Activated naive CD8-positive, alpha-beta T cell treated with anti-CD3 and anti-CD28 coated beads, Interleukin-2, amount 50 U/mL, for 24 hours (primary cell): ENCODE data around the gene SH3TC2.

ENCODE experiments used
- ATAC-seq: fragments of 150-1000 bp; cut with Tn5 transposase; one replicate; pipeline ENCODE4 v1.10.0; 2021
- DNase-seq: peaks from one replicate; pipeline ENCODE4 v3.0.0; 2021
- H3K27ac Mint-ChIP-seq: one replicate; pipeline ENCODE4 v1.8.0; 2021; ENCODE audit warnings: mild to moderate bottlenecking, mixed read lengths
- H3K27me3 Mint-ChIP-seq: one replicate; pipeline ENCODE4 v1.8.0; 2021; ENCODE audit warnings: mixed read lengths
- H3K36me3 Mint-ChIP-seq: one replicate; pipeline ENCODE4 v1.8.0; 2021; ENCODE audit warnings: low read depth, mixed read lengths
- H3K4me1 Mint-ChIP-seq: one replicate; pipeline ENCODE4 v1.8.0; 2021; ENCODE audit warnings: mixed read lengths
- H3K4me3 Mint-ChIP-seq: one replicate; pipeline ENCODE4 v1.8.0; 2021; ENCODE audit warnings: mild to moderate bottlenecking, moderate library complexity, mixed read lengths
- H3K9me3 Mint-ChIP-seq: one replicate; pipeline ENCODE4 v1.8.0; 2021; ENCODE audit warnings: mixed read lengths

SH3TC2 gene

DNA sequence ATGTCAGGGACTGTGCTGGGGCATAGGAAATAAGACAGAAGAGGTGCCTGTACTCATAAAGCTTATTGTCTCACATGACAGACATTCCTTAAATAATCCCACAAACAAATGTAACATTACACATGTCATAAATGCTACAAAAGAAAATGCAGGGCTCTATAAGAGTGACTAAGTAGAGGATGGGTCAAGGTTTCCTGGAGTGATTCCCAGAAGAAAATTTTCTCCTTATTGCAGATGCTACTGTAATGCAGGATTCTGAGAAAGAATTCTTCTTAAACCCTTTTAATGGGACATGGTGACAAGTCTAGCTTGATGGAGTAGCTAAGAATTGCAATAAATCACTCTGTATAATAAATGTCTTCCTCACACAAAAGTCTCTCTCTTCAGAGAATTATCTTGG is 55.7 kb downstream of the SH3TC2 start:
- no peaks in the 10 kb centered on the region for H3K36me3 Mint-ChIP-seq
- H3K4me3 Mint-ChIP-seq, result no peak overlapping the region
- no peak overlapping the region for H3K27ac Mint-ChIP-seq
- peaks cover 6% of the 10 kb centered on the region for H3K27me3 Mint-ChIP-seq
- H3K4me1 Mint-ChIP-seq, result no peaks in the 10 kb centered on the region
- H3K9me3 Mint-ChIP-seq, result no peaks in the 10 kb centered on the region
- ATAC-seq (no peak), DNase-seq (no peak)

GRCh38 chr5:149006426-149006825 is 56.4 kb downstream of the SH3TC2 start:
- peaks cover 12% of the 10 kb centered on the region for H3K27me3 Mint-ChIP-seq
- no peaks in the 10 kb centered on the region for H3K9me3 Mint-ChIP-seq
- no peak for DNase-seq
- no peaks in the 10 kb centered on the region for H3K36me3 Mint-ChIP-seq
- no peak overlapping the region for H3K27ac Mint-ChIP-seq
- no peaks in the 10 kb centered on the region for H3K4me1 Mint-ChIP-seq
- ATAC-seq, result no peak
- no peak overlapping the region for H3K4me3 Mint-ChIP-seq

- H3K4me1 Mint-ChIP-seq, result no peaks in the 10 kb centered on the region
- H3K9me3 Mint-ChIP-seq, result no peaks in the 10 kb centered on the region
- no peak overlapping the region for H3K4me3 Mint-ChIP-seq
- DNase-seq, result no peak
- ATAC-seq, result no peak
- no peaks in the 10 kb centered on the region for H3K36me3 Mint-ChIP-seq
- H3K27ac Mint-ChIP-seq, result no peak overlapping the region
- peaks cover 12% of the 10 kb centered on the region for H3K27me3 Mint-ChIP-seq
Measured at GRCh38 chr5:149005077-149005892, 57.6 kb downstream of the SH3TC2 start.

- Mint-ChIP-seq H3K27me3 (peaks cover 15% of the 10 kb centered on the region), H3K27ac (no peak overlapping the region), H3K4me3 (no peak overlapping the region), H3K9me3 (no peaks in the 10 kb centered on the region), H3K4me1 (no peaks in the 10 kb centered on the region), H3K36me3 (no peaks in the 10 kb centered on the region)
- DNase-seq, result no peak
- ATAC-seq, result no peak
Measured at GRCh38 chr5:149004559-149004958, 58.3 kb downstream of the SH3TC2 start.

GRCh38 chr5:149002761-149003689 is 59.8 kb downstream of the SH3TC2 start:
- H3K4me3 Mint-ChIP-seq, result no peak overlapping the region
- no peaks in the 10 kb centered on the region for H3K9me3 Mint-ChIP-seq
- H3K27ac Mint-ChIP-seq, result no peak overlapping the region
- peaks cover 16% of the 10 kb centered on the region for H3K27me3 Mint-ChIP-seq
- H3K36me3 Mint-ChIP-seq, result no peaks in the 10 kb centered on the region
- DNase-seq, result no peak
- ATAC-seq, result no peak
- no peaks in the 10 kb centered on the region for H3K4me1 Mint-ChIP-seq

DNA sequence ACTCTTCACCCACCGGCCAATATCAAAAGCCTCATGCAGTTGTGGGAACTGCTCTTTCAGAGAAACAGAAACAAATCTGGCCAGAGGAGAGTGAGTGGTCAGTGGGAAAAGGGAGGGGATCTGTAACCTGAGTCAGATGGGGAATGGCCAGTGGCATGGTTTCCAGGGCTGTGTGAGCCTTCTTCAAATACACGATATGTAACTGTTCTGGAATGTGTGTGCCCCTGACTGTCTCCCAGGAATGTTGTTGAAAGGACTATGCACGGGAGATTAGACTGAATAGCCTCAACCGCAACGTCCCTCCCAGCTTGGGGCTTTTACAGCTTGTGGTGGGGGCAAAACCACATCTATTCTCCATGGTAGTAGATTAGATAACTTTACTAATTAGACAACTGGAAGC is 60.8 kb downstream of the SH3TC2 start:
- H3K27ac Mint-ChIP-seq, result no peak overlapping the region
- DNase-seq (no peak), ATAC-seq (no peak)
- no peaks in the 10 kb centered on the region for H3K36me3 Mint-ChIP-seq
- H3K4me3 Mint-ChIP-seq, result no peak overlapping the region
- H3K4me1 Mint-ChIP-seq, result no peaks in the 10 kb centered on the region
- peaks cover 20% of the 10 kb centered on the region for H3K27me3 Mint-ChIP-seq
- H3K9me3 Mint-ChIP-seq, result no peaks in the 10 kb centered on the region

DNA sequence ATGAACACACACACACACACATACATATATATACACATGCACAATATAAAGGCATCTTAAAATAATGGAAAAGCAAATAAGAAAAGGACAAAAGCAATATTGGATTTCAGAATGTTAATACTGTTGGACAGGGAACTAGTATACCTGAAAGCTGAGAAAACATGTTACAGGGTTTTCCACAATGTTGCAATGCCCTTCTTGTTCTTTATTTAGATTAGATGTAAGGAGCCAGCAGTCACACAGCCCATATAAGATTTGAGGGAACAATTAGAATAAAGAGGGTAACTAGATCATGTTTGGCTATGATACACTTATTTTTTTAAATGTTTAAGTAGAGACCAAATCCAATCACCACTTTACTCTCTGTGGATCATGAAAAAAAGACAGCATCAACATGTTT is 61.7 kb downstream of the SH3TC2 start:
- DNase-seq, result no peak
- no peak for ATAC-seq
- Mint-ChIP-seq H3K4me1 (no peaks in the 10 kb centered on the region), H3K27me3 (peaks cover 23% of the 10 kb centered on the region), H3K4me3 (no peak overlapping the region), H3K9me3 (no peaks in the 10 kb centered on the region), H3K36me3 (no peaks in the 10 kb centered on the region), H3K27ac (no peak overlapping the region)

DNA sequence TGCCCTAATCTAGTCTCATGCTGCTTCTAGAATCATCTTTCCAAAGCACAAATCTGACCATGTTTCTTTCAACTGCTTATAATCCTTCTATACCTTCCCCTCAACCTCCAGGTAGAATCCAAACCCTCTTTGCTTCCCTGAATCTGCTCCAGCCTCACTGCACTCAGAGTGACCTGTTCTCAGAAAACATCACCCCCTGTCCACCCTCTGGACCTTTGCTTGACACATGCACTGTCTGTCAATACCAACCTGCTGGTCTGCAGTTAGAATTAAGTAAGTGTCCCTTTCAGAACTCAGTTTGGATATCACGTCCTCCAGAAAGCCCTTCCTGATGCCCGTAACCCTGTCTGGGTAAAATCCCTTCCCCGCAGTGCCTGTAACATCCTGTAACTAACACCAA is 63.1 kb downstream of the SH3TC2 start:
- peaks cover 28% of the 10 kb centered on the region for H3K27me3 Mint-ChIP-seq
- H3K27ac Mint-ChIP-seq, result no peak overlapping the region
- H3K9me3 Mint-ChIP-seq, result no peaks in the 10 kb centered on the region
- H3K4me3 Mint-ChIP-seq, result no peak overlapping the region
- H3K4me1 Mint-ChIP-seq, result no peaks in the 10 kb centered on the region
- DNase-seq (no peak), ATAC-seq (no peak)
- no peaks in the 10 kb centered on the region for H3K36me3 Mint-ChIP-seq

DNA sequence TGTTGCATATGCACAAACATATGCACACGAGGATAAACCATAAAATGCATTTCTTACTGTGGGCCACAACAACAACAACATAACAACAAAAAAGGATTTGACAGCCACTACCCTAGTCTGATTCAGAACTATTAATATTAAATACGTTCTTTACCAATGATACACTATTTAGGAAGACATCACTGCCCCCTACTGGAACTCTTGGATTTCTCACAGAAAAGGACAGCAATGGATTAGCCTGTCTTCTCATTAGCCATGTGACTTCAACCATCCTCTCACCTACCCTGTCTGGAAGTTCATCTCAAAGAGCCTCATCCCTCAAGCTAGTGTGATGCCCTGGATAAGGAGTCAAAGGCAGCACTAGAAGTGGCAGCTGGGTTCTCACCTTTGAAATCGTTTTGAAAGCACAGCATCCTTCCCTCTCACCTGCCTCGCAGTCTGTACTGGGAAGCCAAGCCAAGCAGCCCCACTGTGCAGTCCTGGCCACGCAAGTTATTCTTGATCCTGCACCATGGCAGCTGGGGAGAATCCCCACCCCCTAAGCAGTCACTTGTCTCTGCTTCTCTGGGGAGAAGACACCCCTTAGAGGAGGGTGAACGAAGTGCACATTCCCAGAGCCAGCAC is 64.6 kb downstream of the SH3TC2 start:
- Mint-ChIP-seq H3K4me1 (no peaks in the 10 kb centered on the region), H3K4me3 (no peak overlapping the region), H3K36me3 (no peaks in the 10 kb centered on the region), H3K9me3 (no peaks in the 10 kb centered on the region), H3K27me3 (peaks cover 28% of the 10 kb centered on the region), H3K27ac (no peak overlapping the region)
- DNase-seq (peak; percentile 15), ATAC-seq (no peak)

- peaks cover 23% of the 10 kb centered on the region for H3K27me3 Mint-ChIP-seq
Measured at GRCh38 chr5:148996270-148996669, 66.6 kb downstream of the SH3TC2 start.

GRCh38 chr5:148995791-148996190 is 67.1 kb downstream of the SH3TC2 start:
- ATAC-seq, result no peak
- Mint-ChIP-seq H3K4me1 (no peaks in the 10 kb centered on the region), H3K27me3 (peaks cover 23% of the 10 kb centered on the region), H3K27ac (no peak overlapping the region), H3K36me3 (no peaks in the 10 kb centered on the region), H3K4me3 (no peak overlapping the region), H3K9me3 (no peaks in the 10 kb centered on the region)
- no peak for DNase-seq

More at GRCh38 chr5:148996270-148996669, 66.6 kb downstream of the SH3TC2 start:
- Mint-ChIP-seq H3K27ac (no peak overlapping the region), H3K4me3 (no peak overlapping the region), H3K4me1 (no peaks in the 10 kb centered on the region), H3K36me3 (no peaks in the 10 kb centered on the region), H3K9me3 (no peaks in the 10 kb centered on the region)
- ATAC-seq (no peak), DNase-seq (no peak)

DNA sequence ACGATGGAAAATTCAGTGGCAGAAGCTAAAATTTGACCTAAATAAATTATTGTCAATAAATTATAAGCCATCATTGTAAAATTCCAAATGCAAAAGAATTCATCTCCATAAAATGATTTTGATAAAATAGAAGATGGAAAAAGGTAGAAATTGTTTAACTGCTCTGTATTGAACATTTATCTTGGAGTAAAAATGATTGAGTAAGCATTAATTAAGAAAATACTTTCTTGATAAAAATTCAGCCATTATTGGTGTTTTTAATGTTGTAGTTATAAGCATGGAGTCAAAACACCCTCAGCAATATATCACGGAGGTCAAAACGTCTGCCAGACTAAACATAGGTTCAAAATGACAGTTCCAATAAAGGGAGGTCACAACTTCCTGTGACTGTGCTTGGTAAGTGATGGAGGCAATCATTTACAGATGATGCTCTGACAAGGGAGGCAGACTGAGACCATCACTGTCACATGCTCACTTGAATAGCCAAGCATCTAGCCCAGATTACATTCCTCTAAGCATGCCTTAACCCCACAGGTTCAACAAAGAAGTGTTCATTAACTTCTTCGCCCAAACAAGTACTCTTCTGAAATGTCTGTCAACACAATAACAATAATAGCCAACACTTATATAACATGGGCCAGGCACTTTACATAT is 69.5 kb downstream of the SH3TC2 start:
- no peaks in the 10 kb centered on the region for H3K36me3 Mint-ChIP-seq
- DNase-seq, result no peak
- H3K4me1 Mint-ChIP-seq, result no peaks in the 10 kb centered on the region
- H3K27ac Mint-ChIP-seq, result no peak overlapping the region
- H3K27me3 Mint-ChIP-seq, result peaks cover 25% of the 10 kb centered on the region
- no peaks in the 10 kb centered on the region for H3K9me3 Mint-ChIP-seq
- no peak overlapping the region for H3K4me3 Mint-ChIP-seq
- no peak for ATAC-seq

- Mint-ChIP-seq H3K27ac (no peak overlapping the region), H3K36me3 (no peaks in the 10 kb centered on the region), H3K4me3 (no peak overlapping the region), H3K9me3 (no peaks in the 10 kb centered on the region), H3K4me1 (no peaks in the 10 kb centered on the region), H3K27me3 (peaks cover 23% of the 10 kb centered on the region)
- no peak for DNase-seq
- no peak for ATAC-seq
Measured at GRCh38 chr5:148992265-148992664, 70.6 kb downstream of the SH3TC2 start.

DNA sequence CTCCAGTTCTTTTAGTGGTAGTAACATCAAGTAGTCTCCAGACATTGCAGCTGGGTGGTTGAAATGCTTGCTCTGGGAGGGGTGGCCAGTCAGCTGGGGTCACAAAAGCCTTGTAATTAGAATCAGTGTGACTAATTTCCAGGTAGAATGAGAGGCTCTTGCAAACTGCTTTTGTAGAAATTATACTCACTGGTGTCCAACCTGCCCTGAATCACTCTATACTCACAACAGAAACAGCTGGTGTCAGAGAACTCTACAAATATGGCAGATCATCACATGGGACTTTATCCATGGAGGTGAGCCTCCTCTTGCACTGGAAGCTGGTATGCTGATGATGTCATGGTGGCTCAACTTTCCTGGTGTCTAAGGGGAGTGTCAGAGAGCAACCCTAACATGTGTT is 71.3 kb downstream of the SH3TC2 start:
- DNase-seq, result no peak
- no peak overlapping the region for H3K27ac Mint-ChIP-seq
- no peak overlapping the region for H3K4me3 Mint-ChIP-seq
- no peaks in the 10 kb centered on the region for H3K9me3 Mint-ChIP-seq
- ATAC-seq, result no peak
- H3K4me1 Mint-ChIP-seq, result no peaks in the 10 kb centered on the region
- H3K27me3 Mint-ChIP-seq, result peaks cover 19% of the 10 kb centered on the region
- H3K36me3 Mint-ChIP-seq, result no peaks in the 10 kb centered on the region
